Mucosa of stomach (tissue), 1 donor: ENCODE data around the gene IQUB.

Source experiments
- H3K27me3 ChIP-seq: one replicate; pipeline ENCODE4 v1.7.0; 2013; ENCODE audit warnings: mild to moderate bottlenecking, low read length; ENCODE audit not compliant: control insufficient read depth, insufficient read depth
- H3K36me3 ChIP-seq: one replicate; pipeline ENCODE4 v1.7.0; 2013; ENCODE audit warnings: low read length; ENCODE audit not compliant: control insufficient read depth, insufficient read depth
- H3K4me1 ChIP-seq: one replicate; pipeline ENCODE4 v1.7.0; 2013; ENCODE audit warnings: mild to moderate bottlenecking, low read length; ENCODE audit not compliant: control insufficient read depth, insufficient read depth
- H3K4me3 ChIP-seq: one replicate; pipeline ENCODE4 v1.7.0; 2013; ENCODE audit warnings: low read length
- H3K9ac ChIP-seq: one replicate; pipeline ENCODE4 v1.7.0; 2013; ENCODE audit warnings: mild to moderate bottlenecking, low read length, moderate library complexity
- H3K9me3 ChIP-seq: one replicate; pipeline ENCODE4 v1.7.0; 2013; ENCODE audit warnings: mild to moderate bottlenecking, low read length, moderate library complexity; ENCODE audit not compliant: control insufficient read depth
- donor health status: Pancreatic carcinoma.

IQUB gene

DNA sequence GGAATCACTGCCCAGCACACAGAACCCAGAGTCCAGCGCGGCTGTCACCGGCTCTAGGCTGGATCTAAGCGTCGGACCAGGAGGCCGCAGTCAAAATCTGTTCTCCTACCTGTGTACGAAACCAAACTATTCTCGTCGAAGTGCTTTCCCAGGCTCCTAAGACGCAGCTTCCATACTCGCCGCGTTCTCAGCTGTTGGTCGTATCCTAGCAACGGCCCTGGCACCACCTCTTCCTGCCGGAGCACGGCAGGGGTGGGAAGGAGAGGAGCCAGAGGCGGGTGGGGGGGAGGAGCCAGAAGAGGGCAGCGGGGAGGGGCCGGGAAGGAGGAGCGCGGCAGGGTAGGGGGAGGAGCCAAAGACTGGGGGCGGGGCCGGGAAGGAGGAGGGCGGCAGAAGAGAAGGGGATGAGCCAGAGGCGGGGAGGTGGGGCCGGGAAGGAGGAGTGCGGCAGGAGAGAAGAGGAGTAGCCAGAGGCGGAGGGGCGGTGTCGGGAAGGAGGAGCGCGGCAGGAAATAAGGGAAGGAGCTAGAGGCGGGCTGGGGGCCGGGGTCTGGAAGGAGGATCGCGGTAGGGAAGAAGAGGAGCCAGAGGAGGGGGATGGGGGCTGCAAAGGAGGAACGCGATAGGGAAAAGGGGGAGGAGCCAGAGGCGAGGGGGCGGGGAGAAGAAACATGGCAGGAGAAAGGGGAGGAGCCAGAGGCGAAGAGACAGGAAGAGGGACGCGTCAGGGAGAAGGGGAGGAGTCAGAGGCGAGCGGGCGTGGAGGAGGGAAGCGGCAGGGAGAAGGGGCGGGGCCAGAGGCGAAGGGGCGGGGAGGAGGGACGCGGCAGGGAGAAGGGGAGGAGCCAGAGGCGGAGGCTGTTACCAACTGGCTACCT is at the start of gene IQUB:
Gene IQUB, minus strand, starts transcription at position 213 of the 878 bp plus-strand sequence. CDS start 22,255 bp downstream, outside the sequence.
- Histone ChIP-seq H3K27me3 (peaks cover 10% of the 10 kb centered on the region), H3K36me3 (no peaks in the 10 kb centered on the region), H3K9ac (peak within 1 kb of the TSS; percentile 82), H3K4me3 (peak within 1 kb of the TSS; percentile 60), H3K4me1 (no peaks in the 10 kb centered on the region), H3K9me3 (no peaks in the 10 kb centered on the region)

DNA sequence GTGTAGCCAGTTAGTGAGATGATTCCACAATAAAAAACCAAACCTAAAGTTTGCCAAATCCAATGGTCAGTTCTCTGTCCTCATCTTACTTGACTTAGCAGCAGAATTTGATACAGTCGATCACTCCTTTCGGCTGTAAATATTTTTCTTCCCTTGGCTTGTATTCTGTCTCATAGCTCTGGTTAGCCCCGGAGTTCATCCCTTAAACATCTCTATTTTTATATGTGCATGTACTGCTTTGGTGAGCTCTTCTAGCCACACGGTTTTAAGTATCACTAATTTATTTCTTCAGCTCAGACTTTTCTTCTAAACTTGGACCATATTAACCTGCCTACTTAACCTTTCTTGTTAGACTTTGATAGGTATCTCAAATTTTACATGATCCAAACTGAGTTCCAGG is 49.4 kb upstream of the IQUB start:
- no peaks in the 10 kb centered on the region for H3K9me3 ChIP-seq
- no peaks in the 10 kb centered on the region for H3K4me1 ChIP-seq
- H3K4me3 ChIP-seq: no peak overlapping the region
- no peaks in the 10 kb centered on the region for H3K36me3 ChIP-seq
- no peak overlapping the region for H3K9ac ChIP-seq
- no peaks in the 10 kb centered on the region for H3K27me3 ChIP-seq

DNA sequence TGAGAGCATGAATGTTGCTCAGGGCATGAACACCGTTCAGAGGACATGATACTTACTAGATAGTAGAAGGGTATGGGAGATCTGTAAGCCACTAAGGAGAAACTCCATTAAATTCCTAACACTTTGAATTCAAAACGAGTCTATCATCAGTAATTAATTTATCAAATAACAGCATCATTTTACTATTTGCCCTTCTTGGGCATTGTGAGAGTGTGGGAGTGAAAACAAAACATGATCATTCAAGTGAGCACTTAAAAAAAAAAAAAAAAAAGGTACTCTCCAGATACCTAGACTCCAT is 46.7 kb upstream of the IQUB start:
- H3K9ac ChIP-seq: no peak overlapping the region
- H3K36me3 ChIP-seq: no peaks in the 10 kb centered on the region

DNA sequence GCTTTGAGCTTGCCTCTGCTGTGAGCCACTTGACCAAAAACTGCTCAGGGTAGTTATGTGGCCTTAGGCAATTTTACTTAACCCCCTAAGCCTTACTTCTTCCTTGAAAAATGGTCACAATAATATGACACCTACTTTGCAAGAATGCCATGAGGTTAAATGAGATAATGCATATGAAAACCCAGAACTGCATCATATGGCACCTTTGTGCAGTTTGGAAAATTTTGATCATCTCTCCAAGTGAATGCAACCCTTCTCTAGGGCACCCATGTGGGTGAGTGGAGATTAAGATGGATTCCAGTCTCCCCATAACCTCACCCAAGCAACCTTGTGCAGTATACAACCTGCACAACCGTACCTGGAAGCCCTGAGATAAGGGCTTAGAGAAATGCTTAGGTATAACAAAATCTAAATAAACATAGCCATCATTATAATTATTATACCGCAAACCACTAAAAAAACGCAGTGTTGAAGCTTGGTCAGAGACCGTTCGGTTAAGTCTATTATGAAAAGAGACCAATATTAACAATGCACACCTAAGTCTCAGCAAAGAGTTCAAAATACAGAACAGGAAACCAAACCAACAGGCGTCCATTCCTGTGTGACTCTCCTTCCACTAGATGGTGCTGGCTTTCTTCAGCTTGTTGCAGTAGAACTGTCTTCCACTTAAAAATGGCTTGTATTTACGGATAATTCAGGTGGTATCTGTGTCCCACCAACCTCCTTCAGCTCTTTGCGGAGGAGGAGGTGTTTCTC is 46.2 kb upstream of the IQUB start:
- Histone ChIP-seq H3K27me3 (no peaks in the 10 kb centered on the region), H3K4me3 (no peak overlapping the region), H3K36me3 (no peaks in the 10 kb centered on the region), H3K9me3 (no peaks in the 10 kb centered on the region), H3K9ac (no peak overlapping the region), H3K4me1 (no peaks in the 10 kb centered on the region)

More for the DNA sequence above, 46.7 kb upstream of the IQUB start:
- no peaks in the 10 kb centered on the region for H3K9me3 ChIP-seq
- no peak overlapping the region for H3K4me3 ChIP-seq
- H3K27me3 ChIP-seq: no peaks in the 10 kb centered on the region
- H3K4me1 ChIP-seq: no peaks in the 10 kb centered on the region

DNA sequence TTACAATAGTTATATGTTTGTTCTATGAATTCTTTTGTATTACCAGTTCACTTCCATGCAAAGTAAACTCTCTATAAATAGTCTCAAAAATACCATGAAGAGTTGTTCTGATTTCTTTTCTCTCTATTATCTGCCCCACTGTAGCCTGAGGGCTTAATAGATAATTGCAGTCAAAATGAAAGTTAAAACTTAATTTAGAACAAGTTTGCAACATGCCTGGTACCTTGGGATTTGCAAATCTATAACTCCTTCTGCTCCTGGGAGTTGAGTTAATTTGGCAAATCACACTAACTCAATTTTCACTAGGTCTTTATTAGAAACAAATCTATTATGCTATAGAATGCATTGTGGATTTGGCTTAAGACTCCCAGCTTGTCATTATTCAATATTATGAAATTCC is 45.0 kb upstream of the IQUB start:
- no peak overlapping the region for H3K4me3 ChIP-seq
- H3K9ac ChIP-seq: no peak overlapping the region
- no peaks in the 10 kb centered on the region for H3K27me3 ChIP-seq
- H3K36me3 ChIP-seq: no peaks in the 10 kb centered on the region
- no peaks in the 10 kb centered on the region for H3K9me3 ChIP-seq
- H3K4me1 ChIP-seq: no peaks in the 10 kb centered on the region

DNA sequence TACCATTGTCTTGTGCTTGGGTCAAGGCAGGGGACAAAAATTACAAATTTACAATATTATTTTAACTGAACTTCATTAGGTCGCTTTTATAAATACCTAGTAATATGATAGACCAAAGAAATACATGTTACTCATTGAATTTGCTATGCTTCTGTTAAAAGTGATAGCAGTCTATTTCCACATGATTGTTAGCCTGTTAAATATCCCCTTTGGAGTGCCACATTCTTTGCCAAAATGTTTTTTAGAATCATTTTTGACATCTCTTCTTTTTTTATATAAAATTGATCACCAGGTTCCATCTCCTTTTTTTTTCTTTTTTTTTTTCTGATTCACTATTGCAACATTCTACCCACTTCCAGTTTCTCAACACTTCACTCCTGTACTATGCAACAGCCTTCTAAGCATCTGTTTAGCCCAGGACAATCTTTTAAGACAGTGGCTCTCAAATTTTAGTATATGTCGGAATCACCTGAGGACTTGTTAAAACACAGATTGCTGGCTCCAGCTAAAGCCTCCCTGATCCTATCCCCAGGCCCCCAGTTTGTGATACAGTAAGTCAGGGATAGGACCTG is 39.6 kb upstream of the IQUB start:
- no peaks in the 10 kb centered on the region for H3K27me3 ChIP-seq
- no peaks in the 10 kb centered on the region for H3K36me3 ChIP-seq
- H3K4me3 ChIP-seq: no peak overlapping the region
- H3K9me3 ChIP-seq: no peaks in the 10 kb centered on the region
- H3K4me1 ChIP-seq: no peaks in the 10 kb centered on the region
- H3K9ac ChIP-seq: no peak overlapping the region

DNA sequence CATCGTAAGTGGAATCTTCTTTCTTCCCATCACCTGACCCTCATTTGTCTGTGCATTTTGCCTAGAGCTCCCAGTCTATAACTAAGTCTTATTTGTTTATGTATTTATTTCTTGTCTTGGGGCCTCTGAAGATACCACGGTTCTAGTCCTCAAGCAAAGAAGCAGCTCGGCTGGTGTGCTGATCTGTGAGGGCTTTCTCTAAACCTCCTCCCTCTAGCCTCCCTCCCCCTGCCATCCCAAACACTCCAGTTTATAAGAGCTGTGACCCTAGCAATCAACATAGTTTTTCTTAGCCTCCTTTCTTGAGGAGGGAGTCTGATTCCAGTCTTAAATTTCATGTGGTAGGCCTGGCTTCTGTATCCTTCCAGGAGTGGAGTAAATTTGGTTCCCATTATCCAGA is 38.9 kb upstream of the IQUB start:
- Histone ChIP-seq H3K9me3 (no peaks in the 10 kb centered on the region), H3K4me3 (no peak overlapping the region), H3K27me3 (no peaks in the 10 kb centered on the region), H3K36me3 (no peaks in the 10 kb centered on the region), H3K4me1 (no peaks in the 10 kb centered on the region), H3K9ac (no peak overlapping the region)

DNA sequence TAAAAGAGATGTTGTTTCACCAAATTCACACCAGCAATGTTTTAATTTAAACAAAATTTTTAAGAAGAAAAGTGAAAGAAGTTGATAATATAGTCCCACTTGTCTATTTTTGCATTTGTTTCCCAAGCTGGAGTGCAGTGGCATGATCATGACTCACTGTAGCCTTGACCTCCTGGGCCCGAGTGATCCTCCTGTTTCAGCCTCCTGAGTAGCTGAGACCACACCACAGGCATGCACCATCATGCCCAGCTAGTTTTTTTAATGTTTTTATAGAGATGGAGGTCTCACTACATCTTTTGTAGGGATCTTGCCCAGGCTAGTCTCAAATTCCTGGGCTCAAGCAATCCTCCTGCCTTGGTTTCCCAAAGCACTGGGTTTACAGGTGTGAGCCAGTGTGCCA is 37.3 kb upstream of the IQUB start:
- Histone ChIP-seq H3K9me3 (no peaks in the 10 kb centered on the region), H3K9ac (no peak overlapping the region), H3K4me3 (no peak overlapping the region), H3K27me3 (no peaks in the 10 kb centered on the region), H3K4me1 (no peaks in the 10 kb centered on the region), H3K36me3 (no peaks in the 10 kb centered on the region)

DNA sequence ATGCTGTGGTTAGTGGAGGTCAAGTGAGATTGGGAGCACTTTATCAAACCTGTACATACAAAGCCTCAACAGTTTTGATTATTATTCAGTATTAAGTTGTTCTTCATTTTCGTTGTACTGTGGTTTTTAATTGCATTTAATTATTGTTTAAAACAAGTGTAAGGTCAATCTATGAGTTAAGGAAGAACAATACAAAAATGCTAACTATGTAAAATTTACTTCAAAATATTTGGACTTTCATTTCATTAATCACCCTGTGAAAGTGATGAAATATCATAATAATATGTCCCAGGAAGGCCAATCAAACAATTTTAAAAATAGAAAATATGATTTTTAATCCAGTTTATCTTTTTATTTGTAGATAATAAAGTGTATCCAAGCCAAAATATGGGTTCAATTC is 36.8 kb upstream of the IQUB start:
- Histone ChIP-seq H3K9ac (no peak overlapping the region), H3K4me3 (no peak overlapping the region), H3K27me3 (no peaks in the 10 kb centered on the region), H3K9me3 (no peaks in the 10 kb centered on the region), H3K4me1 (no peaks in the 10 kb centered on the region), H3K36me3 (no peaks in the 10 kb centered on the region)

DNA sequence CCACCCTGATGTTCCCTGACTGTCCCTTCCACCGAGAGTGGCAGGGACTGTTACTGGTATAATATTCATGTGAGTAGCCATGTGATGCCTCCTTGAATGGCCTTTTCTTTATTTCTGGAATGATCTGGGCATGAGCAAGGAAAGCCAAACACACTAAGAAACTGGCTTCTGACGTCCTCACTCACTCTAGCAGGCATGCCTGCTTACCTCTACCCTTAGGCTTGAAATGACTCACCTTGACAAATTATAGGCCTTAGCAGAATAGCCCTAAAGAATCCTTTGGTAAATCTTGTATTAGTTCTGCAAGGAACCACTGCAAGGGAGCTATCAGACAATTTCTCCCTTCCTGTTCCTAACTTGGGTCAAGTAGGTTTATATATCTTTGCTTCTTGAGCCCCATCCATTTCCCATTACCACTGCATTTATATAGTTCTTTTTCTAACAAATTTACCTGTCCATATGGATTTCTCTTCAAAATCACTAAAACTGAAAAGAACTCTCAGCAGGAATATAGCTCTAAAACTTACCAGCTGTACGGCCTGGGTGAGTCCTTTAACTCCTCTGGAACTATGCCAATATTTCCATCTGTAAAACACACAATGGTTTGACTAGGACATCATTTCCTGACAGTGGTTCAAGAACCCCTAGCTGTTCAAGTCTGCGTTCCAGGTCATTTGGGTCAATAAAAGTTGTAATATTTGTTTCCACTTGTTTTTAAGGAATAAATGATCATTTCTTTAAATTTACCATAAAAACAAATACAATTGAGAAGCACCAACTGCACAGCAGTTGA is 36.2 kb upstream of the IQUB start:
- H3K4me1 ChIP-seq: no peaks in the 10 kb centered on the region
- no peak overlapping the region for H3K9ac ChIP-seq
- no peak overlapping the region for H3K4me3 ChIP-seq
- no peaks in the 10 kb centered on the region for H3K9me3 ChIP-seq
- H3K36me3 ChIP-seq: no peaks in the 10 kb centered on the region
- no peaks in the 10 kb centered on the region for H3K27me3 ChIP-seq

DNA sequence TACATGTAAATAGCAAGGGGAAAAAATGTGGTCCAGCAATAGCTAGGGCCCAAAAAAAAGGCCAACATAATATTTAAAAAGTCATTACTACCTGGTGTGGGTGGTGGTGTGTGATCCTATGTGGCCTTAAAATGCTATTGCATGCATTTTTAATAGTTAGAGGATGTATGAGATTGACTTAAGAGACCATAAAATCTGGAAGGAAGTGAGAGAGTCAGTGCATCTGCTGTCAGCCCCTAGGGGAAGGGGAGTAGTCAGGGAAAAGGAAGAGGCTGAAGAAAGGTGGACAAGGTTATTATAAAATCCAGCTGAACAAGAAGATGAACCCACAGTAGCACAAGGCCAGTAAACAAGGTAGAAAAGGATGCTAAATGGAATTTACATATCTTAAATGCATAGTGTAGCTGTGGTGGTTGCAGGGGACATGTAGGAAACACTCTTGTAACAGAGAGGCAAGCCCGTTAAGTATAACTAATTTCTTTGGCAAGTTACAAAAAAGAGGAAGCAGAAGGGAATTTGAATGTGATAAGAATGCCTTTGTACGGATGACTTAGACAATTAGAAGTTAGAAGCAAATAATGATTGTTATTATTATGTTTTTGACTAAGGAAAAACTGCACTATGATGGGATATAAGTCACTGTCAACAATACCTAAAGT is 35.1 kb upstream of the IQUB start:
- H3K4me1 ChIP-seq: no peaks in the 10 kb centered on the region
- H3K36me3 ChIP-seq: no peaks in the 10 kb centered on the region
- H3K9ac ChIP-seq: no peak overlapping the region
- H3K4me3 ChIP-seq: no peak overlapping the region
- H3K27me3 ChIP-seq: no peaks in the 10 kb centered on the region
- H3K9me3 ChIP-seq: no peaks in the 10 kb centered on the region
